Measurements from ENCODE around the gene DNAAF1. TPM values are rescaled to one million over a fixed set of nuclear protein-coding genes. Genes with fewer than 3 reads are reported as not detected.

Gene DNAAF1
- total and polyA plus RNA-seq, 2 experiments from 2014 or later: 0.42 TPM

DNA sequence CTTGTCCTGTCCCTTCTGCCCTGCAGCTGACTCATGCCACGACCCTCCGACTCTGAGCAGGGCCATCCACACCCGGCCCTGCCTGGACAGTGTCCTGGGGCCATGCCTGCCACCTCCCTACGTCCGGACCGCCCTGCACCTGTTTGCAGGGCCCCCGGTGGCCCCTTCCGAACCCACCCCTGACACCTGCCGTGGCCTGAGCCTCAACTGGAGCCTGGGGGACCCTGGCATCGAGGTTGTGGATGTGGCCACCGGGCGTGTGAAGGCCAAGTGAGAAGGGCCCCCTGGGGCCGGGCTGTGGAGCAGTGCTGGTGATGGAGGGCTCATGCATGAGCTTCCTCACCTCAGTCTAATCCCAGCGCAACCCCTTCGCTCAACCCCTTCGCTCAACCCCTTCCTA is 51.0 kb downstream of the DNAAF1 start (continued):
- TF ChIP-seq, protein P1, sequence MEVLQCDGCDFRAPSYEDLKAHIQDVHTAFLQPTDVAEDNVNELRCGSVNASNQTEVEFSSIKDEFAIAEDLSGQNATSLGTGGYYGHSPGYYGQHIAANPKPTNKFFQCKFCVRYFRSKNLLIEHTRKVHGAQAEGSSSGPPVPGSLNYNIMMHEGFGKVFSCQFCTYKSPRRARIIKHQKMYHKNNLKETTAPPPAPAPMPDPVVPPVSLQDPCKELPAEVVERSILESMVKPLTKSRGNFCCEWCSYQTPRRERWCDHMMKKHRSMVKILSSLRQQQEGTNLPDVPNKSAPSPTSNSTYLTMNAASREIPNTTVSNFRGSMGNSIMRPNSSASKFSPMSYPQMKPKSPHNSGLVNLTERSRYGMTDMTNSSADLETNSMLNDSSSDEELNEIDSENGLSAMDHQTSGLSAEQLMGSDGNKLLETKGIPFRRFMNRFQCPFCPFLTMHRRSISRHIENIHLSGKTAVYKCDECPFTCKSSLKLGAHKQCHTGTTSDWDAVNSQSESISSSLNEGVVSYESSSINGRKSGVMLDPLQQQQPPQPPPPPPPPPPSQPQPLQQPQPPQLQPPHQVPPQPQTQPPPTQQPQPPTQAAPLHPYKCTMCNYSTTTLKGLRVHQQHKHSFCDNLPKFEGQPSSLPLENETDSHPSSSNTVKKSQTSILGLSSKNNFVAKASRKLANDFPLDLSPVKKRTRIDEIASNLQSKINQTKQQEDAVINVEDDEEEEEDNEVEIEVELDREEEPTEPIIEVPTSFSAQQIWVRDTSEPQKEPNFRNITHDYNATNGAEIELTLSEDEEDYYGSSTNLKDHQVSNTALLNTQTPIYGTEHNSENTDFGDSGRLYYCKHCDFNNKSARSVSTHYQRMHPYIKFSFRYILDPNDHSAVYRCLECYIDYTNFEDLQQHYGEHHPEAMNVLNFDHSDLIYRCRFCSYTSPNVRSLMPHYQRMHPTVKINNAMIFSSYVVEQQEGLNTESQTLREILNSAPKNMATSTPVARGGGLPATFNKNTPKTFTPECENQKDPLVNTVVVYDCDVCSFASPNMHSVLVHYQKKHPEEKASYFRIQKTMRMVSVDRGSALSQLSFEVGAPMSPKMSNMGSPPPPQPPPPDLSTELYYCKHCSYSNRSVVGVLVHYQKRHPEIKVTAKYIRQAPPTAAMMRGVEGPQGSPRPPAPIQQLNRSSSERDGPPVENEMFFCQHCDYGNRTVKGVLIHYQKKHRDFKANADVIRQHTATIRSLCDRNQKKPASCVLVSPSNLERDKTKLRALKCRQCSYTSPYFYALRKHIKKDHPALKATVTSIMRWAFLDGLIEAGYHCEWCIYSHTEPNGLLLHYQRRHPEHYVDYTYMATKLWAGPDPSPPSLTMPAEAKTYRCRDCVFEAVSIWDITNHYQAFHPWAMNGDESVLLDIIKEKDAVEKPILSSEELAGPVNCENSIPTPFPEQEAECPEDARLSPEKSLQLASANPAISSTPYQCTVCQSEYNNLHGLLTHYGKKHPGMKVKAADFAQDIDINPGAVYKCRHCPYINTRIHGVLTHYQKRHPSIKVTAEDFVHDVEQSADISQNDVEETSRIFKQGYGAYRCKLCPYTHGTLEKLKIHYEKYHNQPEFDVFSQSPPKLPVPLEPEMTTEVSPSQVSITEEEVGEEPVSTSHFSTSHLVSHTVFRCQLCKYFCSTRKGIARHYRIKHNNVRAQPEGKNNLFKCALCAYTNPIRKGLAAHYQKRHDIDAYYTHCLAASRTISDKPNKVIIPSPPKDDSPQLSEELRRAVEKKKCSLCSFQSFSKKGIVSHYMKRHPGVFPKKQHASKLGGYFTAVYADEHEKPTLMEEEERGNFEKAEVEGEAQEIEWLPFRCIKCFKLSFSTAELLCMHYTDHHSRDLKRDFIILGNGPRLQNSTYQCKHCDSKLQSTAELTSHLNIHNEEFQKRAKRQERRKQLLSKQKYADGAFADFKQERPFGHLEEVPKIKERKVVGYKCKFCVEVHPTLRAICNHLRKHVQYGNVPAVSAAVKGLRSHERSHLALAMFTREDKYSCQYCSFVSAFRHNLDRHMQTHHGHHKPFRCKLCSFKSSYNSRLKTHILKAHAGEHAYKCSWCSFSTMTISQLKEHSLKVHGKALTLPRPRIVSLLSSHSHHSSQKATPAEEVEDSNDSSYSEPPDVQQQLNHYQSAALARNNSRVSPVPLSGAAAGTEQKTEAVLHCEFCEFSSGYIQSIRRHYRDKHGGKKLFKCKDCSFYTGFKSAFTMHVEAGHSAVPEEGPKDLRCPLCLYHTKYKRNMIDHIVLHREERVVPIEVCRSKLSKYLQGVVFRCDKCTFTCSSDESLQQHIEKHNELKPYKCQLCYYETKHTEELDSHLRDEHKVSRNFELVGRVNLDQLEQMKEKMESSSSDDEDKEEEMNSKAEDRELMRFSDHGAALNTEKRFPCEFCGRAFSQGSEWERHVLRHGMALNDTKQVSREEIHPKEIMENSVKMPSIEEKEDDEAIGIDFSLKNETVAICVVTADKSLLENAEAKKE (CRISPR knock-in tag; IDR thresholded peaks at IDR 0.05): no peak
- TF ChIP-seq ZNF331 (CRISPR knock-in tag; IDR thresholded peaks at IDR 0.05; ENCODE audit: low read depth) (no peak), ZNF114 (CRISPR knock-in tag; IDR thresholded peaks at IDR 0.05) (no peak)

GRCh38 chr16:84196727-84197394 is 51.8 kb downstream of the DNAAF1 start:
- no peak overlapping the region for H3K27ac ChIP-seq (ENCODE audit: low read depth)
- H3K27me3 Mint-ChIP-seq (ENCODE audit: insufficient read depth, low read depth, poor library complexity): peaks cover 14% of the 10 kb centered on the region
- no peaks in the 10 kb centered on the region for H3K36me3 ChIP-seq (ENCODE audit: insufficient read depth)
- no peaks in the 10 kb centered on the region for H3K9me2 ChIP-seq (ENCODE audit: insufficient read depth)
- H3K4me3 ChIP-seq: no peak overlapping the region
- H3K4me3 Mint-ChIP-seq: no peak overlapping the region
- DNase-seq (ENCODE audit: low spot score) (no peak), ATAC-seq (peak; percentile 55)
- H4K20me1 ChIP-seq (replicated peaks; ENCODE audit: insufficient read depth): no peaks in the 10 kb centered on the region
- H3K27ac Mint-ChIP-seq: no peak overlapping the region
- H3K4me1 ChIP-seq (ENCODE audit: insufficient read depth): no peaks in the 10 kb centered on the region
- H3K36me3 Mint-ChIP-seq (ENCODE audit: low read depth): no peaks in the 10 kb centered on the region
- H3K4me2 ChIP-seq: no peak overlapping the region
- H3K9me3 Mint-ChIP-seq: no peaks in the 10 kb centered on the region
- H2AFZ ChIP-seq: no peak overlapping the region
- no peaks in the 10 kb centered on the region for H3K27me3 ChIP-seq (ENCODE audit: insufficient read depth)
- H3F3A ChIP-seq (replicated peaks; ENCODE audit: low read depth): no peaks in the 10 kb centered on the region
- H3K79me2 ChIP-seq (replicated peaks; ENCODE audit: insufficient read depth): no peaks in the 10 kb centered on the region
- peaks cover 22% of the 10 kb centered on the region for H3K4me1 Mint-ChIP-seq
- no peak for TF ChIP-seq ZNF114 (CRISPR knock-in tag; IDR thresholded peaks at IDR 0.05)
- TF ChIP-seq, protein P2, sequence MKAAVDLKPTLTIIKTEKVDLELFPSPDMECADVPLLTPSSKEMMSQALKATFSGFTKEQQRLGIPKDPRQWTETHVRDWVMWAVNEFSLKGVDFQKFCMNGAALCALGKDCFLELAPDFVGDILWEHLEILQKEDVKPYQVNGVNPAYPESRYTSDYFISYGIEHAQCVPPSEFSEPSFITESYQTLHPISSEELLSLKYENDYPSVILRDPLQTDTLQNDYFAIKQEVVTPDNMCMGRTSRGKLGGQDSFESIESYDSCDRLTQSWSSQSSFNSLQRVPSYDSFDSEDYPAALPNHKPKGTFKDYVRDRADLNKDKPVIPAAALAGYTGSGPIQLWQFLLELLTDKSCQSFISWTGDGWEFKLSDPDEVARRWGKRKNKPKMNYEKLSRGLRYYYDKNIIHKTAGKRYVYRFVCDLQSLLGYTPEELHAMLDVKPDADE (IDR thresholded peaks at IDR 0.05): no peak
- TF ChIP-seq, protein P1 (CRISPR knock-in tag; IDR thresholded peaks at IDR 0.05): no peak
- TF ChIP-seq CREB1 (CRISPR knock-in tag; IDR thresholded peaks at IDR 0.05; ENCODE audit: low read depth): no peak
- no peak for TF ChIP-seq EZH2 (IDR thresholded peaks at IDR 0.05; ENCODE audit: low read depth, unreplicated experiment)
- no peak for TF ChIP-seq EZH2phosphoT487 (IDR thresholded peaks at IDR 0.05; ENCODE audit: unreplicated experiment)
- TF ChIP-seq ZNF331 (CRISPR knock-in tag; IDR thresholded peaks at IDR 0.05; ENCODE audit: low read depth): no peak
